ENCODE results near the gene HIC1.

DNA sequence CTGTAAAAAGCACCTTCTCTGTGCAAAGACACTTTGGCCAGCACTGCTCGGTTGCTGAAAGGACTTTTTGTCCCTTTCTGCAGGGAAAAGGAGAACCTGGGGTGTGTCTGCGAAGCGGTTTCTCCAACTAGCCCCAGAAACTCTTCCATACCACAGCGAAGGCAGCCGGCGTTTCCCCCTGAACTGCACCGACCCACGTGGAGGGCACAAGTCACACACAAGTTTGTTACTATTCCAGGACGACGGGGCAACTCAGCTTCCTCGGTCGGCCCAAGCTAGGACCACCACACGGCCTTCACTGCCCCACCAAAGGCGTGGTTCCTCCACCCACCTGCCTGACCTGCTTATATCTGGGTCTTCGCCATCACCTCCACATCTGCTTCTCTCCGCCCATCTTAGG lies 31.6 kb upstream of the HIC1 start:
- TF ChIP-seq, protein P1, sequence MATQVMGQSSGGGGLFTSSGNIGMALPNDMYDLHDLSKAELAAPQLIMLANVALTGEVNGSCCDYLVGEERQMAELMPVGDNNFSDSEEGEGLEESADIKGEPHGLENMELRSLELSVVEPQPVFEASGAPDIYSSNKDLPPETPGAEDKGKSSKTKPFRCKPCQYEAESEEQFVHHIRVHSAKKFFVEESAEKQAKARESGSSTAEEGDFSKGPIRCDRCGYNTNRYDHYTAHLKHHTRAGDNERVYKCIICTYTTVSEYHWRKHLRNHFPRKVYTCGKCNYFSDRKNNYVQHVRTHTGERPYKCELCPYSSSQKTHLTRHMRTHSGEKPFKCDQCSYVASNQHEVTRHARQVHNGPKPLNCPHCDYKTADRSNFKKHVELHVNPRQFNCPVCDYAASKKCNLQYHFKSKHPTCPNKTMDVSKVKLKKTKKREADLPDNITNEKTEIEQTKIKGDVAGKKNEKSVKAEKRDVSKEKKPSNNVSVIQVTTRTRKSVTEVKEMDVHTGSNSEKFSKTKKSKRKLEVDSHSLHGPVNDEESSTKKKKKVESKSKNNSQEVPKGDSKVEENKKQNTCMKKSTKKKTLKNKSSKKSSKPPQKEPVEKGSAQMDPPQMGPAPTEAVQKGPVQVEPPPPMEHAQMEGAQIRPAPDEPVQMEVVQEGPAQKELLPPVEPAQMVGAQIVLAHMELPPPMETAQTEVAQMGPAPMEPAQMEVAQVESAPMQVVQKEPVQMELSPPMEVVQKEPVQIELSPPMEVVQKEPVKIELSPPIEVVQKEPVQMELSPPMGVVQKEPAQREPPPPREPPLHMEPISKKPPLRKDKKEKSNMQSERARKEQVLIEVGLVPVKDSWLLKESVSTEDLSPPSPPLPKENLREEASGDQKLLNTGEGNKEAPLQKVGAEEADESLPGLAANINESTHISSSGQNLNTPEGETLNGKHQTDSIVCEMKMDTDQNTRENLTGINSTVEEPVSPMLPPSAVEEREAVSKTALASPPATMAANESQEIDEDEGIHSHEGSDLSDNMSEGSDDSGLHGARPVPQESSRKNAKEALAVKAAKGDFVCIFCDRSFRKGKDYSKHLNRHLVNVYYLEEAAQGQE (IDR thresholded peaks at IDR 0.05; ENCODE audit: insufficient read depth in 1 of 2, low read depth in 2 of 2, low read length in 1 of 2): no peak
- TF ChIP-seq, protein P2, sequence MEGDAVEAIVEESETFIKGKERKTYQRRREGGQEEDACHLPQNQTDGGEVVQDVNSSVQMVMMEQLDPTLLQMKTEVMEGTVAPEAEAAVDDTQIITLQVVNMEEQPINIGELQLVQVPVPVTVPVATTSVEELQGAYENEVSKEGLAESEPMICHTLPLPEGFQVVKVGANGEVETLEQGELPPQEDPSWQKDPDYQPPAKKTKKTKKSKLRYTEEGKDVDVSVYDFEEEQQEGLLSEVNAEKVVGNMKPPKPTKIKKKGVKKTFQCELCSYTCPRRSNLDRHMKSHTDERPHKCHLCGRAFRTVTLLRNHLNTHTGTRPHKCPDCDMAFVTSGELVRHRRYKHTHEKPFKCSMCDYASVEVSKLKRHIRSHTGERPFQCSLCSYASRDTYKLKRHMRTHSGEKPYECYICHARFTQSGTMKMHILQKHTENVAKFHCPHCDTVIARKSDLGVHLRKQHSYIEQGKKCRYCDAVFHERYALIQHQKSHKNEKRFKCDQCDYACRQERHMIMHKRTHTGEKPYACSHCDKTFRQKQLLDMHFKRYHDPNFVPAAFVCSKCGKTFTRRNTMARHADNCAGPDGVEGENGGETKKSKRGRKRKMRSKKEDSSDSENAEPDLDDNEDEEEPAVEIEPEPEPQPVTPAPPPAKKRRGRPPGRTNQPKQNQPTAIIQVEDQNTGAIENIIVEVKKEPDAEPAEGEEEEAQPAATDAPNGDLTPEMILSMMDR (IDR thresholded peaks at IDR 0.05): no peak
- no peak for TF ChIP-seq SIN3A (IDR thresholded peaks at IDR 0.05; ENCODE audit: borderline replicate concordance, insufficient read depth, low read depth, low read length)
